Cardiac fibroblast (primary cell): ENCODE measurements around the gene NPEPL1.

ENCODE experiments used
- DNase-seq, 2 donors: peaks; one replicate each; pipeline versions ENCODE4 v3.0.0 to v3.0.0-alpha.2; 2010; ENCODE audit warnings: low read depth in 2 of 2
- H3K4me3 ChIP-seq, 2 donors: replicated peaks in 1 of 2; 1 replicate in 1 of 2; 2 replicates in 1 of 2; pipeline ENCODE4 v1.5.1; 2011; ENCODE audit warnings: low read depth in 2 of 2, low read length in 2 of 2, mild to moderate bottlenecking in 2 of 2, moderate library complexity in 1 of 2
- TF ChIP-seq, protein P1 (sequence below): IDR thresholded peaks from one replicate; pipeline ENCODE4 v1.5.1; 2011; ENCODE audit warnings: low read depth, mild to moderate bottlenecking, low read length, inconsistent platforms

The NPEPL1 gene

DNA sequence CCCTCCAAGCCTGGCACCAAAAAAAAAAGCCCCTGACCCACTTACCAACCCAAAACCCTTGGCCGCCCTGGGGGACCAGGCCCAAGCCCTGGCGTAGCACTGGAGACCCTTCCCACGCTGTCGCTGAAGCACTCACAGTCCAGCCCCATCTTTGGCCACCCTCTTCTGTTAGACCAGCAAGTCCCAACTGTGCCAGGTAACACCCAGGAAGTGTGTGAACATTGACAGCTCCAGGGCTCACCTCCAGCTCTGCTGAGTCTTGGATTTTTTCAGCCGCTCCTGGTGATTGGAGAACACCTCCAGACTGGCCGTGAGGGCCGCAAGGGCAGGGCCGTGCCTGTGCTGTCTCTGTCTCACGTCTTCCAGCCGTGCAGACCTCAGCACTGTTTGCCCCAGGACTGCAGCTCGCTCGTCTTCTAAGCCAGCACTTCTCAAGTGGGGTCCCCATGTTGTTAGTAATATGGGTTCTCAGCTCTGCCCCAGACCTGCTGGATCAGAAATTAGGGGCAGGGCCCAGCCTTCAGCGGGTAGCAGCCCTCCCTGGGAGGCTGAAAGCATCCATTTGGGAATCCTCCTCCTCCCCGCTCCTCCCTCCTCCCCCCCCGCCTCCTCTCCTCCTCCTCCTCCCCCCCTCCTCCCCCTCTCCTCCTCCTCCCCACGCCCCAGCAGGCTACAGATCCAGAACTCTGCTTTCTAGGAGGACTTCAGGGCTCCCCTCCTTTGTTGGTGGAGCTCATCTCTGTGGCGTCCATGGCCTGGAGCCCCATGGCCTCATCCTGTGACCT lies 18.1 kb downstream of the NPEPL1 start:
- H3K4me3 ChIP-seq = no peak overlapping the region
- no peak for DNase-seq
- TF ChIP-seq, protein P1, sequence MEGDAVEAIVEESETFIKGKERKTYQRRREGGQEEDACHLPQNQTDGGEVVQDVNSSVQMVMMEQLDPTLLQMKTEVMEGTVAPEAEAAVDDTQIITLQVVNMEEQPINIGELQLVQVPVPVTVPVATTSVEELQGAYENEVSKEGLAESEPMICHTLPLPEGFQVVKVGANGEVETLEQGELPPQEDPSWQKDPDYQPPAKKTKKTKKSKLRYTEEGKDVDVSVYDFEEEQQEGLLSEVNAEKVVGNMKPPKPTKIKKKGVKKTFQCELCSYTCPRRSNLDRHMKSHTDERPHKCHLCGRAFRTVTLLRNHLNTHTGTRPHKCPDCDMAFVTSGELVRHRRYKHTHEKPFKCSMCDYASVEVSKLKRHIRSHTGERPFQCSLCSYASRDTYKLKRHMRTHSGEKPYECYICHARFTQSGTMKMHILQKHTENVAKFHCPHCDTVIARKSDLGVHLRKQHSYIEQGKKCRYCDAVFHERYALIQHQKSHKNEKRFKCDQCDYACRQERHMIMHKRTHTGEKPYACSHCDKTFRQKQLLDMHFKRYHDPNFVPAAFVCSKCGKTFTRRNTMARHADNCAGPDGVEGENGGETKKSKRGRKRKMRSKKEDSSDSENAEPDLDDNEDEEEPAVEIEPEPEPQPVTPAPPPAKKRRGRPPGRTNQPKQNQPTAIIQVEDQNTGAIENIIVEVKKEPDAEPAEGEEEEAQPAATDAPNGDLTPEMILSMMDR = no peak

DNA sequence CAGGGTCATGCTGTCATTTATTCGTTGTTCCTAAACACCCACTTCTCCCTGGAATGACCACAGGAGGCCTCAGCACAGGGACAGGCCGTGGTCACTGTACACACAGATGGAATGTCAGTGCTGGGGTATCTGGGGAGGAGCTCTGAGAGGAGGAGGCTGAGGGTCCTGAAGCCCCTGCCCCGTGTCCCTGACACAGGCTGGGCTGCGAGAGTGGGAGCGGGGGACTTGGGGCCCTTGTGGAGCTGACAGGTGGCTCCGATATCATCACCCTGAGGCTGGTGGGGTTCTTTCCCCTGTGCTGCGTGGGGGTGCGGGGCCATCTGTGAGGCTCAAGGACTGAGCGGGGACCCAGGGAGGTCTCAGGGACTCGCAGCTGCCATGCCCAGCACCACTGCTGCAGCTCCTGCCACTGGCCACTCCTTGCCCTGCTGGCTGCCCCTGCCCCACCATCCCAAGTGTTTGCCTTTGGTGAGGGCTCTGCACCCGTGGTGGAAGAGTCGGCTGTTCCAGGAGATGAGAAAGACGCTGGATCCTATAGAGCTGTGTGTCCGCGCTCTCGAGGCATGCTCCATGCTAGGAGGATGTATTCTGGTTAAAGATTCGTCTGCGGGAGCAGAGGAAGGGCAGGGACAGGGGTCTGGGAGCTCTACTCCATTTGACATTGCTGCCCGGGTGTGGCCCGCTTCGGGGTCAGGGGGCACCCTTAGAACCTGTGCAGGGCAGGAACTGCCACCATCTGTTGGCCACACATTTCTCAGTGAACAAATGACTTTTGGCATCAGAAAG lies 18.9 kb downstream of the NPEPL1 start:
- DNase-seq = no peak
- no peak overlapping the region for H3K4me3 ChIP-seq
- TF ChIP-seq, protein P1 = no peak

DNA sequence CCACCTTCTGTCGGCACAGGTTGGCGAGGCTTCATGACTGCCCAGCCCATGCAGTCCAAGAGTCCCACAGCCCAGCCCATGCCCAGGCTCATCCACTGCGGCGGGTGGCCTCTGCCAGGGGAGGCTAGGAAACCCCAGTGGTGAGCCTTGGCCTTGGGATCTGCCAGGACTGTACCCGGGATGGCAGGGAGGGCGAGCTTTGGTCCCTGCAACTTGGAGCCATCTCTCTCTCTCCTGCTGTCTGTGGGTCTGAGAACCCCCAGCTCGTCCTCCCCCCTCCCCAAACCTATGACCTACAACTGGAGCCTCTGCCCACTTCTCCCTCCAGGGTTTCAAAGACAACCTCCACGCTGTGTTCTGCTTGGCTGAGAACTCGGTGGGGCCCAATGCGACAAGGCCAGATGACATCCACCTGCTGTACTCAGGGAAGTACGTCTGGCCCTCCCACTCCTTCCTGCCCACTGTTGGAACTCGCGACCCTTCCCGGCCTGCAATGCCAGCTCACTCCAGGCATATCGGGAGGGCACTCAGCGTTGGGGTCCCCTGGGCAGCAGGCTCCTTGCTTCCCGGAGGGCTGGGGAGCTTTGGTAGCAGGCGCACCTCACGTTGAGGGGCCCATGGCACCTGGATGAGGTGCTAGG lies 19.7 kb downstream of the NPEPL1 start:
- H3K4me3 ChIP-seq = no peak overlapping the region
- TF ChIP-seq, protein P1 = no peak
- no peak for DNase-seq

DNA sequence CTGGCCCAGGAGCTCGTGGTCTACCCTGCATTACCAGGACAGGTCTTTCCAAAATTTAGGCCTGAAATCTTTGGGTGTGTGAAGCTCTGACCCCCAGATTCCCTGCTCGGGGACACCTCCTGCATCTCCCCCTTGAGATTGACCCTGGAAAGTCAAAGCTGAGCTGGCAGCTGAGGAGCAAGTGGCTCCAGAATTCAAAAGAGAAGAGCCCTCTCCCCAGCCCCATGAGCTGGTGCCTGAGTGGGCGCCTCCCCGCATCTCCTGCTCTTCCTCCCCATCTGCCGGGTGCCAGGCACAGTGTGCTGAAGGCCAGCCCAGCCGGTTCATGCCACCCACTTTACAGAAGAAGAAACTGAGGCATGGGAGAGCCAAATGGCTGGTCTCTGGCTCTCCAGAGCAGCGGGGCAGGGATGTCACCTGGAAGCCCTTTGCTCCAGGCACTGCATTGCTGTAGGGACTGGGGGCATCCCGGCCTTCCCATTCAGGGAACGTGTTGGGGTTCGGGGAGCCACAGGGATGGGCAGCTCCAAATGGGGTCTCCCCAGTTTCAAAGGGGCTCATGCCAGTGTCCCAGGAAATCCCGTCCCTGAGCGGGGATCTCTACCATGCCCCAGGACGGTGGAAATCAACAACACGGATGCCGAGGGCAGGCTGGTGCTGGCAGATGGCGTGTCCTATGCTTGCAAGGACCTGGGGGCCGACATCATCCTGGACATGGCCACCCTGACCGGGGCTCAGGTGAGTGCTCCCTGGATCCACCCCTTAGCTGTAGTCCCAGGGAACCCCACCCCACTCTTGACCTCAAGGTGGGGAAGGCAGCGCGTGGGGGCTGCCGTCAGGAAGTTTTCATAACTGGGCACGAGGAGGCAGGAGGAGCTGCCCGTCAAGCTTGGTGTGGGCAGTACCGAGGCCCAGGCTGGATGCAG lies 20.5 kb downstream of the NPEPL1 start:
- no peak for DNase-seq
- H3K4me3 ChIP-seq = no peak overlapping the region
- TF ChIP-seq, protein P1 = no peak

DNA sequence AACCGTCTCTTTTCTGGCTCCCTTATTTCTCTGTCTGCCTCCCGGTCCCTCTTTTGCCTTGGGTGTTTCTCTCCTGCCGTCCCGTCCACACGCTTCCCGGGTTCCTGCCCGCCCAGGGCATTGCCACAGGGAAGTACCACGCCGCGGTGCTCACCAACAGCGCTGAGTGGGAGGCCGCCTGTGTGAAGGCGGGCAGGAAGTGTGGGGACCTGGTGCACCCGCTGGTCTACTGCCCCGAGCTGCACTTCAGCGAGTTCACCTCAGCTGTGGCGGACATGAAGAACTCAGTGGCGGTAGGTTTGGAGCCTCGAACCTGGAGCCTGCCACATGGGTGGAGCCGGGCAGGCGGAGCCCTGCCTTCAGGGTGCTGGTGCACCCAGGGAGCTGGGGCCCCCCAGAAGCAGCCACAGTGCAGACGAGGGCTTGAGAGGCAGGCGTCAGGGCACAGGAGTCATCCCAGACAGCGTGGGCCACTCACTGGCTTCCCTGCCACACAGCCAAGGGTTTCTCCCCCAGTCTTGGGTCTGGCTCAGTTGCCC lies 21.3 kb downstream of the NPEPL1 start:
- H3K4me3 ChIP-seq = no peak overlapping the region
- no peak for DNase-seq
- TF ChIP-seq, protein P1 = no peak

DNA sequence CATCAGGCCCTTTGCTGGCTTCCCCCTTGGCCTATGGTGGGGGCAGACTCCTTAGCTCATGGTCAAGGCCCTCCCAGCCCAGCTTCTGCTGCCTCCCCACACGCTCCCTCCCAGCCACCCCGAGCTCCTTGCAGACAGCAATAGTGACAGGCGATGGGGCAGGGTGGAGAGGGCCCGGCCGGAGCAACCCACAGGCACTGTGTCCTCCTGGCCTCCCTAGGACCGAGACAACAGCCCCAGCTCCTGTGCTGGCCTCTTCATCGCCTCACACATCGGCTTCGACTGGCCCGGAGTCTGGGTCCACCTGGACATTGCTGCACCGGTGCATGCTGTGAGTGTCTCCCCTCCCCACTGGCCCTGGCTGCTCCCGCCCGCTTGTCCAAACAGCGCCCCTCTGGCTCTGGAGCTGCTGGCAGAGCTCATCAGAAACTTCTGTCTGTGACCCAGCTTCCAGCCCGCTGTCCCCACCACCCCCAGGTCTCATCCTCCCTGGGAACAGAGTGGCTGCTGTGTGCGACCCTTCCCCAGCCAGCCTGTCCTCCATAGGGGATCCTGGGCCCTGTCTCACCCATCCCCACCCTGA lies 21.8 kb downstream of the NPEPL1 start:
- no peak overlapping the region for H3K4me3 ChIP-seq
- TF ChIP-seq, protein P1 = no peak
- DNase-seq = no peak
